ENCODE measurements around the gene CALML5.
A peak's percentile ranks its signal among the peaks of the same experiment; 100 is the strongest.
"Not testable (repeated sequence)": the region's sequence is repeated elsewhere in the genome, so short reads cannot be mapped to it uniquely, and the experiment has no call there.

CALML5 gene

DNA sequence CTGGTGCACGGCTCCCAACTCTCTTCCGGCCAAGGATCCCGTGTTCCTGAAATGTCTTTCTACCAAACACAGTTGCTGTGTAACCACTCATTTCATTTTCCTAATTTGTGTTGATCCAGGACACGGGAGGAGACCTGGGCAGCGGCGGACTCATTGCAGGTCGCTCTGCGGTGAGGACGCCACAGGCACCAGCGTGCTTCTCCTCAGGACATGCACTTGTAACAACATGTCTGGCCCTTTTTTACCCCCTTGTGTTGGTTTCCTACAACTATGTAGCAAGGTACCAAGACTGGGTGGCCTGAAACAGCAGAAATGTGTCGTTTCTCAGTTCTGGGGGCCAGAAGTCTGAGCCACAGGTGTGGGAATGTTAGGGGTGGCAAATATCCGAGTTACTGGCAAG lies 18.2 kb downstream of the CALML5 start:
- no peak for DNase-seq (ENCODE audit: low spot score)

DNA sequence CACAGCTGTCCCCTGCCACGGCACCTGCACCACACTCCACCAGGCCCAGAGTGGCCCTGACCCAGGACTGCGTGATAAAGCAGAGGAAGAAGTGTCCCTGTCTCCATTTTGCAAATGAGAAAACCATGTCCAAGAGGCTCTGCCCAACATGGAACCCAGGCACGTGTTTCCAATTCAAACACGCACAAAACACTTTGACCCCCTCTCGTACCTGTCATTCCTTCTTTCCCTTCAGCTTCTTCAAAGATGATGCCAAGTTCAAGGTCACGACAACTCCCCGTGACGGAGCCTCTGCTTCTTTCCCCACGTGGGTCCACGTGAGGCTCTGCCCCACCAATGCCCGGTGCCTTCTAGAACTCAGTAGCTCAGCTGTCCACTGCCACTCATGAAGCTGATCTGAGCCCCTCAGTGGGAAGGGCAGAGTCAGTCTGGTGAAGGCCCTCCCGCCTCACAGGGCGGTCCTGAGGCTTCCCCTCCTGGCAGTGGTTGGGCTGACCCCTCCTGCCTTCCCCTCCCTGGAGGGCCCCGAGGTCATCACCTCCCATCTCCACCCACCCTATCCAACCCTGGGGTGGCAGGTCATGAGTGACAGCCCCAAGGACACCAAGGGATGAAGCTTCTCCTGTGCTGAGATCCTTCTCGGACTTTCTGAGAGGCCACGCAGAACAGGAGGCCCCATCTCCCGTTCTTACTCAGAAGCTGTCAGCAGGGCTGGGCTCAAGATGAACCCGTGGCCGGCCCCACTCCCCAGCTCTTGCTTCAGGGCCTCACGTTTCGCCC lies 19.0 kb downstream of the CALML5 start:
- DNase-seq (ENCODE audit: low spot score): no peak

DNA sequence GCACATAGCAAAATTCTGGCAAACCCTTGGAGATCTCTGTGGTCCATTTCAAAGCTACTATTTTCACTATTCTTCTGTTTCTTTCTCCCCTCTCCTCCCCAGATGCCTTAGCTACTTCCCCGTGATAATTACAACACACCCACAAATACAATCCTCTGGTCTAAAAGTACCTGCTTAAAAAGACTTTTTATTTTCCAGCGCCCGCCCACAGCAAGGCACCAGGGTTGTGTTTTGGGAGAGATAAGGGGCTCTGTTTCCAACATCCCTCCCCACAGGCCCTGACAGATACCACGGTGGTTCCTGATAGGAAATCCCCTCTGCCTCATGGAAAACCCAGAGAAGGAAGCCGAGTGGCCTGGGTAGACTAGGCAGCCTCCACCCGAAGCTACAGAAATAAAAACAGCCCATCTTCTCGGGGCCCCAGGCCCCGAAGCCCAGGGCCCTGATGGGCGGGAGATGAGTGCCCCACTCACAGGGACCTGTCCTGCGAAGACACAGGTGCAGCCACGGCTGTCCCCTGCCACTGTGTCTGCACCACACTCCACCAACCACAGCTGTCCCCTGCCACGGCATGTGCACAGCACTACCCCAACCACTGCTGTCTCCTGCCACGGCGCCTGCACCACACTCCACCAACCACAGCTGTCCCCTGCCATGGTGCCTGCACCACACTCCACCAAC lies 19.7 kb downstream of the CALML5 start:
- no peak for DNase-seq (ENCODE audit: low spot score)

DNA sequence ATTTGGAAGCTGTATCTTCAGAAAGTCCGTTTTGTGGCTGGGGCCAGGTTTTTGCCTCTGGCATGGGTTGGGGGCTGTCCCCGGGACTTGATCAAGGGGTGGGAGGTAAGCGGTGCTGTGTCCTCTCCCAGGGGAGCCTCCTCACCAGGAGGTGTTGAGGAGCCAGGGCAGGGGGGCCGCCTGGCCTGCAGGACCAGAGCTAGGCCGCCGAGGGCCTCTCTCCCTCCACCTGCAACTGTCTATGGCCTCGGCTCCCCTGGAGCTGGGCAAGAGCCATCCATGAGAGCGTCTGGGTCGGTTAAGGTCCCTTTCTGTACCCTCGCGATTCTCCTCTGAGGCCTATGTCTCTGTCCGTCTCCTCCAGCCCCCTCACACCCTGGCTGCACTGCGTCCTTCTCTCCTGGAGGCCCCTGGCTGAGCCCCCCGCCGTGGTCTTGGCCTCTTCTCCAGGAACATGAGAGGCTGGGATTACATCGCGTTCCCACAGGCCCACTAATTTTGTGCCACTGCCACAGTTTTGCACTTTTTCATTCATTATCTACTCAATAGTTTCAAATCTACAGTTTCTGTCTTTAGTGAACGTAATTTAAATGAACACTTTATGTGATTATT lies 20.6 kb downstream of the CALML5 start:
- no peak for DNase-seq (ENCODE audit: low spot score)

DNA sequence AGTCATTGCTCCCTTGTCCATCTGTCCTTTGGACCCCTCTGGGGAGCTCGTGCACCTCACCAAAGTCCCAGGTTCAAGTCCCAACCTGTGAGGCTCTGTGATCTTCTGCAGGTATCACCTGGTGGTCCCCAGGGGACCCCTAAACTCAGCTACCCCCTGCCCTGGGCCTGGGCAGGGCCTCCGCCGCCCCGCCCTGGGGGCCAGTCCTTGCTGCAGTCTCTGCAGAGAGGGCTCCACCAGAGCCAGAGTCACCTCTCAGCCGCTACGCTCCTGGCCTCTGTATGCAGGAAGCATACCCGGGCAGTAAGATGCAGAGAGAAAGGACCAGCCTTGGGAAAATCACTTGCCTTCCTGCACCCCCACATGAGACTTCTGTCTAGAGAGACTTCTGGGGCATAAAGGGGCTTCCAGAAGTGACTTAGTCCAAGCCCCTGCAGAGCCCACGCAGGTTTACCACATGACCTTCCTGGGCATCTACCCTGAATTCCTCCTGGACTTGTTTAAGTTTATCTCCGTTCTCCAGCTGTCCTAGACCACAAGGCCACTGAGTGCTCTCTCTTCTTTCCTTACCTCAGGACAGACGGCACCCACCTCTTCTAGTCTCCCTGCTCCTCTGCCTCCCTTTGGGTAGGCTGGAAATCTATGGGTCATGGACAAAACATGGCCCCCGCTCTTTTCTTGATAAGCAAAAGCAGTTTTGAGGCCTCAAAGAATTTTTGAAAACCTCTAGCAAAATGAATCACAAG lies 21.2 kb downstream of the CALML5 start:
- DNase-seq (ENCODE audit: low spot score): no peak

DNA sequence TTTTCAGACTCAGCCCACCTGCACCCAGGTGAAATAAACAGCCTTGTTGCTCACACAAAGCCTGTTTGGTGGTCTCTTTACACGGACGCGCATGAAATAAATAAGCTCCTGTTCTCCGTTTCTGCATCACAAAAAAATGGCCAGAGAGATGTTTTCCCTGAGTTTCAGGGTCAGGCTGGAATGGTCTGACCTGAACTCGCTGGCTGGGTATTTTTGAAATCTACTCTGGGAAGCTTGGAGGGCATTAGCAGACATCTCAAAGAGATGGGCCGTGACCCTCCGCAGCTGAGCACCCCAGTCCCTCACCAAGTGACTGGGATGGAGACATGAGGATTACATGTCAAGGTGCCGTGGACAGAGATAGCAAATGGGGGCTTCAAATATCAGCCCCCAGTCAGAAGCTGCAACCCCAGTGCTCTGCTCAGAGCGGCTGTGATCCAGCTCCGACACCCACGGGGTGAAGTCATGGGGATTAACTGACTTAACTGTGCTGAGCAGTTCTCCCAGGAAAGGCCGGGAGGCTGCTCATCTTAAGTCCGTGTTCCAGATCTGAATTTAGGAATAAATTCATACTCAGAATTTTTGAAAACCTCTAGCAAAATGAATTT lies 22.3 kb downstream of the CALML5 start:
- no peak for DNase-seq (ENCODE audit: low spot score)

DNA sequence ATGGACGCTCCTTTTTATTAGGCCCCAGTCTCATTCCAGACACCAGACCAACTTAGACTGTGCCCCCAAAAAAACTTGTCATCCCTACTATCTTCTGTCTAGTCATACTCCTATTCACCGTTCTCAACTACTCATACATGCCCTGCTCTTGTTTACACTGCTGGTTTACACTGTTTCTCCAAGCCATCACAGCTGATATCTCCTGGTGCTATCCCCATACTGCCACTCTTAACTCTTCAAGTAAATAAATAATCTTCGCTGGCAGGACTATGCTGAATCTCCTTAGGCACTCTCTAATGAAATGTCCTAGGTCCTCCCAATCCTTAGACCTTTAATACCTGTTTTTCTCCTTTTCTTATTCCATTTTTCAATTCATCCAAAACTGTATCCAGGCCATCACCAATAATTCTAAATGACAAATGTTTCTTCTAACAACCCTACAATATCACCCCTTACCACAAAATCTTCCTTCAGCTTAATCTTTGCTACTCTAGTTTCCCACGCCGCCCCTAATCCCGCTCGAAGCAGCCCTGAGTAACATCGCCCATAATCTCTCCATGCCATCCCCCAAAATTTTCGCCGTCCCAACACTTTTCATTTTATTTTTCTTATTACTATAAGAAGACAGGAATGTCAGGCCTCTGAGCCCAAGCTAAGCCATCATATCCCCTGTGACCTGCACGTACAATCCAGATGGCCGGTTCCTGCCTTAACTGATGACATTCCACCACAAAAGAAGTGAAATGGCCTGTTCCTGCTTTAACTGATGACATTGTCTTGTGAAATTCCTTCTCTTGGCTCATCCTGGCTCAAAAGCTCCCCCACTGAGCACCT lies 23.2 kb downstream of the CALML5 start:
- not testable (repeated sequence) for DNase-seq (ENCODE audit: low spot score)

DNA sequence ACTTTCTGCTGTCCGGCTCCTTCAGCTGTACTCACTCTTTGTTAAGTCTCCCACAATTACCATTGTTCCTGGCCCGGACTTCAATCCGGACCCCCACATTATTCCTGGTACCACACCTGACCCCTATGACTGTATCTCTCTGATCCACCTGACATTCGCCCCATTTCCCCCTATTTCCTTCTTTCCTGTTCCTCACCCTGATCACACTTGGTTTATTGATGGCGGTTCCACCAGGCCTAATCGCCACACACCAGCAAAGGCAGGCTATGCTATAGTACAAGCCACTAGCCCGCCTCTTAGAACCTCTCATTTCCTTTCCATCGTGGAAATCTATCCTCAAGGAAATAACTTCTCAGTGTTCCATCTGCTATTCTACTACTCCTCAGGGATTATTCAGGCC lies 24.3 kb downstream of the CALML5 start:
- not testable (repeated sequence) for DNase-seq (ENCODE audit: low spot score)

DNA sequence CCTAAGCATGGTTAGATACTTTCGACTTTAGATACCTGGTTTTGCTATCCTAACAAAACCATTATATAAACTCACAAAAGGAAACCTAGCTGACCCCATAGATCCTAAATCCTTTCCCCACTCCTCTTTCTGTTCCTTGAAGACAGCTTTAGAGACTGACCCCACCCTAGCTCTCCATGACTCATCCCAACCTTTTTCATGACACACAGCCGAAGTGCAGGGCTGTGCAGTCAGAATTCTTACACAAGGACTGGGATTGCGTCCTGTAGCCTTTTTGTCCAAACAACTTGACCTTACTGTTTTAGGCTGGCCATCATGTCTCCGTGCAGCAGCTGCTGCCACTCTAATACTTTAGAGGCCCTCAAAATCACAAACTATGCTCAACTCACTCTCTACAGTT lies 24.7 kb downstream of the CALML5 start:
- not testable (repeated sequence) for DNase-seq (ENCODE audit: low spot score)

DNA sequence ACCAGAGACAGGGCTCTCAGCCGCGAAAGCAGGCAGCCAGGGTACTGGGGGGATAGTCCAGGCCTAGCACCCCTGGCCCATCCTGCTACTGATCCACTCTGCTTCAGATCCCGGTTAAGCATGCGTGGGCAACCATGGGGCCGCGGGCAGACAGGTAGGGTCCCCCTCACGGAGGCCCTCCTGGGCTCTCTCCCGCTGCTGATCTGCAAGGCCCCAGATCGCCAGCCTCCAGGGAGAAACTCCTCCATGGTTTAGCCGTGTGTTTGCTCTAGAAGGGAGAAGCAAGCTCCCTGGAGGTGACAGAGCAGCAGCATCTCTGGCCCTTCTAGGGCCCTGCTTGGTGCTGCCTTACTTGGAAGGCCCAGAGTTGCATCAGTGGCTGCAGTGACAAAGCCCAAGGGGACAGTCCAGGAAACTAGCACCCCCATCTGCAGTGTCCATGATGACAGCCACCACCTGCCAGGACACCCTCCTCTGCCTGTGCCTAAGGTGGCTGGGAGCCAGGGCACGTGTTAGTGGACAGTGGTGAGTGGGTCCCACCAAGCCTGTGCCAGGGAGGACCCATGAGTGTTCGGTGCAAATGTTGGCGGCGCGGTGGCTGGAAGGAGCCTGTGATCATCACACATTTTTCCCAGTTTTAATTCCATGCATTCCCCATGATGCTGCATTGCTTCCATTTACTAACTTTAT lies 29.2 kb downstream of the CALML5 start:
- no peak for DNase-seq (ENCODE audit: low spot score)

DNA sequence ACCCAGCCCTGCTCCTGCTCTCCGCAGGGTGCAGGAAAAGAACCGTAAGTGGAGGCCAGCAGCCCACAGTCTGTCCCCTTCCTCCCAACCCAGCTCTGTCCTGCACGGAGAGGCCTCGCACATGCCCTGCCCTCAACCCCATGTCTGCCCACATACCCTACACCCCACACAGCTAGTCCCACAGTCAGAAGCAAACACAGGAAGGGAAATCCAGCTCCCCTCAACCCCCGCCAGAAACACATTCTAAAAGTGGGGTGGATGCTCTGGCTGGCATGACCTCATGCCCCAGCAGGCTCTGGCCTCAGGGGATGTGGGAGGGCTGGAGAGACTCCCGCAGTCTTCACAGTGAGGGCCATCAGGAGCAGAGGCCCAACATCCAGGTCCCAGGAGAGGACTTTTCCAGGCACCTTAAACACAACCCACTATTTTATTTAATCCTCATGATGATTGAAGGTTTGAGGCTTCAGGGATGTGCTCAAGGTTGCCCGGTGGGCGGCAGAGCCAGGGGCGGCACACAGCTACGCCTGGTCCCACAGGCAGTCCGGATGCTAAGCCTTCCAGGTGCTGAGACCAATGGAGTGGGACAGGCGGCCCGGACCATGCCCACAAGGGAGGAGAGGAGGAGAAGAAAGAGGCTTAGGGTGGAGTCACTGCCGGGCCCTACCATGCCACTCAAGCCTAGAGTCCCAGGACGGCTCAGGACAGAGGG lies 29.9 kb downstream of the CALML5 start:
- no peak for DNase-seq (ENCODE audit: low spot score)

DNA sequence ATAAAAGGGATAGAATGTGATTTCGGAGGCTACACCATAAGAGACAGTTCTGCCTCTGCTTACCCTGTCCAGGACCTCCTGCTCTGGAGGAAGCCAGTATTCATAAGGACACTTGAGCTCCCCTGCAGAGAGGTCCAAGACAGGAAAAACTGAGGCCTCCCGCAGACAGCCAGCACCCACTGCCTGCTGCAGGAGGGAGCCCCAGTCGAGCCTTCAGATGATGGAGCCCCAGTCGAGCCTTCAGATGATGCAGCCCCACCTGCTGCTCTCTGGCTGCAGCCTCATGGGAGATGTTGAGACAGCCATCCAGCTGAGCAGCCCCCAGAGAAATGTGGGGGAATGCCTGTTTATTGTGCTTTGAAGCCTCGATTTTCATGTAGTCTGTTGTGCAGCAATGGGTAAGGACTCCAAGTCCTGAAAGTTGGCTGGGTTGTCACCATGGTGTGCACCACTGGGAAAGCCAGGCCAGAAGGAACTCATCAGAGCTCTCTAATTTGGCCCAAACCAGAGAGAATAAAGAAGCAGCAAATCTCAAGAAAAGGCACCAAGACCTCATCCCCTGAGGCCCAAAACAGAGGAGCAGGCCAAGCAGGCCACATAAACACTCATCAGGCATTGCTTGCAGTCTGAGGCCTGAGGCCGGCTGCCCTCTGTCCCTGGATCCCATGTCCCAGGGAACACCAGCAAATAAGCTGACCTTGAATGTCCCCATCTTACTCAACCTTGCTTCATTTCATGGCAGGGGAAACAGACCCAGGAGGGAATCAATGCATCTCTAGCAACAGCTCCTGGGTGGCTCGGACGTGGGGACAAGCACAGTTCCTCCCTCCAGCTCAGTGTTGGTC lies 30.9 kb downstream of the CALML5 start:
- DNase-seq (ENCODE audit: low spot score): no peak

DNA sequence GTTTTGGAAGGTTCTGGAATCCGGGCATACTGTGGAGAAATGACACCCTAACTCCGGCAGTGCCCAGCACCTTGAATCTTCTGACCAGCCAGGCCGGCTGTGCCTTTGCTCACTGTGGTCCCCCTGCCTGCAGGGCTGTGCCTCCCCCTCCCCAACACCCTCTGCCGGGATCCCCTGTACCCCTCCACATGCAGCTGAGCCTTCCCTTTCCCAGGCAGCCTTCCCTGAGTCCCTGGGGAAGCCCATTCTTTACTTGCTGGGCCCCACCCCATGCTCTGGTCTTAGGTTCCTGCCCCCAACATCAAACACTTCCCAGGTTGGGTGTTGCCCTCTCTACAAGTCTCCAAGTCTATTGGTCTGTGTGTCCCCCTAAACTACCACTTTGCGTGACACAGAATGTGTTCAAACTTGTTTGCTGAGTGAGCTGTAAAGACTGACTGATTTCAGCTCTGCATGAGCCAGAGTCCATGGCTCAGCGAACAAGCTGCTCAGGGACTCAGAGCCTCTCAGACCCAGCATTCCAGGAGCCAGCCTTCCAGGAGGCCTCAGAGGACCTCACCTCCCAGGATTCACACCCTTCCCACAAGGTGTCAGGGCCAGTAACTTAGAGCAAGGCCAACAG lies 31.6 kb downstream of the CALML5 start:
- peak; percentile 88 for DNase-seq (ENCODE audit: low spot score)

DNA sequence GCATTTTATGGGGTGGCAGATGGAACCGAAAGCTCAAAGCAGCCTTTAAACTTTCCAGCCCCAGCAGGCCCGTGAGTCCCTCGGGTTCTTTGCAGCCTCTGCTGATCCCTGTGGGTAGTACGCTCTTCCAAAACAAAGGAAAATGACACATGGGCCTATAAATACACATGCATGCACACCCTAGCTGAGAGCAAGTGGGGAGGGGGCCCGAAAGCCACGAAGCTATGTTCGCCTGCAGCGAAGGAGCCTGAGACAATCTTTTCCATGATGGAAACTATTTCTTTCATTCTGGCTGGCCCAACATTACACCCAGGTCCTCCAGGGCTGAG lies 32.2 kb downstream of the CALML5 start:
- no peak for DNase-seq (ENCODE audit: low spot score)

DNA sequence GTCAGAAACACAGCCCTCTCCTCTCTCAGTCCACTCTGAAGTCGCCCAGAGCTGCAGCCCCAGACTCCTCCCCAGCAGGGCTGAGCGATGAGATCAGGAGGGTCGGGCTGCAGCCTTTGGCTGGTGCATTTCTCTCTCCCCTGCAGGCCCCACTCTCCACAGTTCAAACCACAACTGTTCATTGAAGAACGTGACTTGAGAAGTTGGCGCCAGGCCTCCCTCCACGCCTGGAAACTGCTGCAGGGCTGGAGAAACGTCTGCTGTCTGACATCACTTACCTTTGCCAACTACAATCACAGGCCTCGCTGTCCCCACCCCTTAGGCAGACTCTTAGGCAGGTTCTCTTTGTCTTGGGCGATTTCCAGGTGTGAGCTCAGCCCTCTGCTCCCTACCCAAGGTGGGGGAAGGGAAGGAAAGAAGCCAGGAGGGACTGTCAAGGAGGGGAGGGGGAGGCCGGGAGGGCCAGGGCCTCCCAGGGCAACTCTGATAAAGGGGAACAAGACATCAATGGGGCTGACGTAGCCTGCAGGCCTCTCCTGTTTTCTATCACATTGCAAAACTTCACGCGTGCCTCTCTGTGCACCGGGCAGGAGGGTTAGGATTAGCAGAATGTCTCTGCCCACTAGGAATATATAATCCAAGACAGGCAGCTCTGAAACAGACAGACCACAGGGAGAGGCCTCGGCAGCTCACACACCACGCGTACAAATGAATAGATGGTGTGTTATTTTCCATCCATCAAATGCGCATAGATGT lies 32.7 kb downstream of the CALML5 start:
- peak; percentile 92 for DNase-seq (ENCODE audit: low spot score)

DNA sequence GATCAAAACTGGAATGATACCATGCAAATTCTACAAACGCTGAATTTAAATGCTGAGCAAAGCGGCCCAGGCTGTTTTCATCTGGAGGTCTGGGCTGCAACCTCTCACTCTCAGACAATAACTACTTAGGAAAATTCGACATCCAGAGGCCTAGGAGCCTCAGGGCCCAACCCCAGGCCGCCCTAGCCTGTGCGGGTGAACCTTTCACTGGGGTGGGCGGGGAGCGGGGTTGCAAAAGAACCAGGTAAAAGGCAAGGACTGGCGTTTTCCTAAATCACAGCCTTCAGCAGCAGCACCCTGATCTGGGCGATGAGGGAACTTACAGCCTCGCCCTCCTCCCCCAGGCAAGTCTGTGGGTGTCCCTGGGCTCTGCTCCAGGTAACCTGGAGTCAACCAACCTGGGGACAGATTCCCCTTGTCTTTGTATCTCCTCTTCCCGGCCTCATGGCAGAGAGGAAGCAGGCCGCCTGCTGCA lies 33.4 kb downstream of the CALML5 start:
- no peak for DNase-seq (ENCODE audit: low spot score)

DNA sequence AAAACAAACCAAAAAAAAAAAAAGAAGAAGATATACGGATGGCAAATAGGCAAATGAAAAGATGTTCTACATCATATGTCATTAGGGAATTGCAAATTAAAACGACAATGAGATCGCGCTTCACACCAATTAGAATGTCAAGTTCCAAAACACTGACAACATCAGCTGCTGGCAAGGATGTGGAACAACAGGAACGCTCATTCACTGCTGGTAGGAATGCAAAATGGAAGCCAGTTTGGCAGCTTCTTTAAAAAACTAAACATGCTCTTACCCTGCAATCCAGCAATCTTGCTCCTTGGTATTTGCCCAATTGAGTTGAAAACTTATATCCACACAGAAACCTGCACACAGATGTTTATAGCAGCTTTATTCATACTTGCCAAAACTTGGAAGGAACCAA lies 34.8 kb downstream of the CALML5 start:
- DNase-seq (ENCODE audit: low spot score): no peak

DNA sequence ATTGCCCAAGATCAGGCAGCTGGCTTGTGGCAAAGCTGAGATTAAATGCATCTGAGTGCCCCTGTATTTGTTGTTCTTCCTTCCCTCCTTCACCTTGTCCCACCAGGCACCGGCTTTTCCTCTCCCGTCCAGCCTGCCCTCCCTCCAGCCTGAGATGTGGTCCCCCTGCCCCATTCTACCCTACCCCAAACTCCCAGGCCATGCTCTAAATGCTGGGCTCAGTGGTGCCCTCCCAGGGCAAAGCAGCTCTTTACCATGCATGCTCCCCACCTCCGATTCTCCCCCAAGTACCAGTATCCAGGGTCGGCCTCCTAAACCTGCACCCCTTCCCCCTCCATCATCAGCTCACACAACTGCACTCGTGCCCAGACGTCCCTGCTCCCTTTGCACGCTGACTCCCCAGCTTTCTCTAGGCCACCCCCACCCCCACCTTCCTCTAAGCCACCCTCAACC lies 36.5 kb downstream of the CALML5 start:
- no peak for DNase-seq (ENCODE audit: low spot score)
